Stimulated activated CD4-positive, alpha-beta T cell treated with anti-CD3 and anti-CD28 coated beads, Interleukin-4, amount 100 ng/mL, for 4 hours (primary cell): ENCODE data around the gene CDH23.

Experiments
- DNase-seq, 2 experiments: peaks; one replicate each; pipeline ENCODE4 v3.0.0-alpha.2; 2020

Gene CDH23

DNA sequence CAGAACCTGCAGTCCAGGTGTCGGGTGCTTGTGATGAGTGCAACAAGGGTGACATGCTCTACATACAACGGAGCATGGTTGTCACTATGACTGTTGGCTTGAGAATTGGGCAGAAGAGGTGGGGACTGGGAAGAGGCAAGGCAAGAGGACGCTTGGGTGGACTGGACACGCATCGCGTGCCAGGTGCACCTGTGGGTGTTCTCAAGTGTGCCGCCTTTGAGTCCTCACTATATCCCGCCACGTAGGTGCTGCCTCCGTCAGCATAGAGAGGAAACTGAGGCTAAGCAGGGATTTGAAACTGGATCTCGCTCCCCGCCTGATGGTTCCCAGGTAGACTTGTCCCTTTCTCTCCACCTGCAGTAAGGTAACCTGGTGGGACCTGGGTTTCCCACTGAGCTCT is 27.2 kb downstream of the CDH23 start:
- DNase-seq, result no peak

GRCh38 chr10:71424496-71425194 is 27.9 kb downstream of the CDH23 start:
- no peak for DNase-seq

GRCh38 chr10:71426058-71426605 is 29.4 kb downstream of the CDH23 start:
- DNase-seq, result no peak

- no peak for DNase-seq
These were observed 30.5 kb downstream of the CDH23 start for GRCh38 chr10:71427246-71427645.

- DNase-seq, result no peak
These were observed 32.6 kb downstream of the CDH23 start for GRCh38 chr10:71429304-71429703.

GRCh38 chr10:71429929-71430328 is 33.2 kb downstream of the CDH23 start:
- DNase-seq, result no peak

DNA sequence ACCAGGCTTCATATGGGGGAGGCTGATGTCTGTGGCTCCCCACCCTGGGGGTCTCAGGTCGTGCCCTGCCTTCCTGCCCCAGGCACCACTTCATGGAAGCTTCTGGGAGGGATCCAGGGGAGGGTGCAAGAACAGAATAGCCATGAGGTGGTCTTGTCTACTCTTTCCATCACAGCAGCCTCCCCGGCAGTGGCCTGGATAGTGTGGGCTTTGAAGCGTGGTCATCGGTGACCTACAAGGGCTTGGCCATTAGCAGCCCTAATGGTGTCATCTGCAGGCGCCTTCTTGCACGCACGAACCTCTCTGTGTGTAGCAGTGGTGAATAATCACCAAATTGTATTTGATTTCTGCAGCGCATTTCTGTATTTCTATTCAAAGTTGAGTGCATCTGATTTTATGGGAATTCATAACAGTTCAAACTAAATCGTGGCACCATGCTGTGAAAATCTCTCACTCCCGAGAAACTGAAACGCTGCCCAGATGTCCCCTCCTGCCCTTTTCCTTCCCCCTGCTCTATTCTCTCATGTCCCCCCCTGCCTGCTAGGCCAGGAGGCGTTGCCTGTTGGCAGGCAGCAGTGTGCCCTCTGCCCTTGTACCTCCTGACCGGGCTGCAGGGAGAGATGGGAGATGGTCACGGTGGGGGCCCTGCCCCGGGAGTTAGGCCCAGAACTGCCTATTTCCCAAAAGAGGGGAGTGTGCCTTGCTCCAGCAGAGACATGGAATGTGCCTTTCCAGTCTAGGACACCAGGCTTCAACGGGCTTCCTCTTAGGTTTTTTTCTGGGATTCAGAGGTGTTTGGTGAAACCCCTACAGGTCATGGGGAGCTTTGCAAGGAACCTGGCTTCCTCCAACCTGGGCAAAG is 34.8 kb downstream of the CDH23 start:
- no peak for DNase-seq

GRCh38 chr10:71432101-71432905 is 35.6 kb downstream of the CDH23 start:
- no peak for DNase-seq

DNA sequence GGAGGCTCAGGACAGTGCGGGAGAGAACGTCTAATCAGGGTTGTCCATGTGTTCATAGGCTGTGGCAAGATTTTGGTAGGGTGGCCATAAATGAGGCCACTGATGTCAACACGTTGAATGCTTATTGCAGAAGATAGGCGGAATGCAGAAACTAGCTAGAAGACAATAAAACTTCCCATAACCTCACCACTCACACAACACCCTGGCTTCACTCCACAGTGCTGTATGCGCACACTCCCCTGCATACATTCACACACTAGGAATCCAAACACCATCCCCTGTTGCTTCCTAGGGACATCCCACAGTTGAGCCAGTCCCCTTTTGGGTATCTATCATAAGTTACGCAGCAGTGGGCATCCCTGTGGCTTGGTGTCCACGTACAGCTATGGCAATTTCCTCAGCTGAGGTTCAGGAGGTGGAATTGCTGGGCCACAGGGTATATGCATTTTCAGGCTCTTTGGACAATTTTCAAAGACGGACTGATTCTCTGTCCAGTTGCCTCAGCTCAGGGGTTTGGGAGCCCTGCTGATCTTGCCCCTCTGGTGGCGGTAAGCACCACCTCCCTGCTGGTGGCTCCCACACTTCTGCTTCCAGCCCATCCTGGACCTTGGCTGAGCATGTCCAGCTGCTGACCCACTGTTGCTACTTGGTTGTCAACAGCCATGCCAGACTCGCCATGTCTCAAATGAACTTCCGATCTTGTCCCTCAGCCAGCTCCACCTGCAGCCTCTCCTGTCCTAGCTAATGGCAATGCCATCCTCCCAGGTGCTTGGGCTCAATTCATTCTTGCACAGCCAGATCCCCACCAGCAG is 36.4 kb downstream of the CDH23 start:
- no peak for DNase-seq

- DNase-seq, result no peak
These were observed 37.3 kb downstream of the CDH23 start for GRCh38 chr10:71433768-71434744.

- no peak for DNase-seq
These were observed 38.2 kb downstream of the CDH23 start for GRCh38 chr10:71434760-71435394.

GRCh38 chr10:71435571-71436267 is 39.0 kb downstream of the CDH23 start:
- no peak for DNase-seq

GRCh38 chr10:71436268-71437125 is 39.8 kb downstream of the CDH23 start:
- no peak for DNase-seq

DNA sequence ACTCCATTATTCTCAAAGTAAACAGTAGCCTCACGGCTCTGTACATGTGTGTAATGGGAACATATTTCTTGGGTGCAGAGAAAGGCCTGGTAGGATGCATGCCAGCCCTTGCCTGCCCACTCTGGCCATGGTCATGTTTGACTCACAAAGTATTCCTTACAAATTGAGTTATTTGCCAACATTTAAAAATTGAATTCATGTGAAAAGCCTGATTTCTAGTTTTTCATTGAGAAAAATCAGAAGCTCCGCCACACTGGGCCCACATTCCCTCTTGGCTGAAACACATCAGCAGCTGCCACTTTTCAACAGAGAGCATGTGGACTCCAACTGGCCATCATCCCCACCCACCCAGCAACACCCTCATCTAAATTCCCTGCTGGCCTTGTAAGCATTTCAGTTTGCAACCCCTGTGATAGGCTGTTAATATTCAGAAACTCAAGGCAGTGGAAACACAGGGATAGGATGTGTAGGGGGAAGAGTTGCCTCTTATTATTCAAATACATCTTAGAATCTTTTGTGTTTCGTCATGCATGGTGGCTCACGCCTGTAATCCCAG is 40.9 kb downstream of the CDH23 start:
- no peak for DNase-seq

- DNase-seq, result no peak
These were observed 42.0 kb downstream of the CDH23 start for GRCh38 chr10:71438761-71439160.

DNA sequence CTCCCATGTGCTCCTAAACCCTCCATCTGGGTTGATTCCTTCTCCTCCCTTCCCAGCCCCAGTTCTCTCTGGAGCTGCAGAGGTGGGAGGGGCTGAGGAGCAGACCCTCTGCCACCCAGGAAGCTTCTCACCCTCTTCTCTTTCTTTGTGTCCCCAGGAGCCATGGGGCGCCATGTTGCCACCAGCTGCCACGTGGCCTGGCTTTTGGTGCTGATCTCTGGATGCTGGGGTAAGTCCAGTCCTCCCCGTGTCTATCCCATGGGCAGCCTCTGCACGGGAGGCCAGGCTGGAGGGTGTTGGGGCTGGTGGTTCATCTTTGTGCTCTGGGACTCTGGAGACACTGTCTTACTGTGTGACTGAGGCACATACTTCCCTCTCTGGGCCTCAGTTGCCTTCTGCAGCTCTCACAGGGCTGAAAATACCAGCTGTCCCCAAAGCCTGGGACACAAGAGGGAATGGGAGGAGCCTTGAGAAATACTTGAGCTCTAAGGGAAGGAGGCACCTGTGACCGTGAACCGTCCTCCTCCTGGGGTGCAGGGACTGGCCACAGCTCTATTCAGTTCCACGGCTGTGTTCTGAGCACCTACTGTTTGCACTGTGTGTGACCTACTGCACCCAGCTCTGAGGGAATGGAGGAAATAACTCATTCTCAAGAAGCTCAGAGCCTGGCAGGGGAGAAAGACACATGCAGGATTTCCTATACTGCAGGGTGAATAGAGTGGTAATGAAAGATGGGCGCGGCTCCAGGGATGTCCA is 43.1 kb downstream of the CDH23 start:
- no peak for DNase-seq

DNA sequence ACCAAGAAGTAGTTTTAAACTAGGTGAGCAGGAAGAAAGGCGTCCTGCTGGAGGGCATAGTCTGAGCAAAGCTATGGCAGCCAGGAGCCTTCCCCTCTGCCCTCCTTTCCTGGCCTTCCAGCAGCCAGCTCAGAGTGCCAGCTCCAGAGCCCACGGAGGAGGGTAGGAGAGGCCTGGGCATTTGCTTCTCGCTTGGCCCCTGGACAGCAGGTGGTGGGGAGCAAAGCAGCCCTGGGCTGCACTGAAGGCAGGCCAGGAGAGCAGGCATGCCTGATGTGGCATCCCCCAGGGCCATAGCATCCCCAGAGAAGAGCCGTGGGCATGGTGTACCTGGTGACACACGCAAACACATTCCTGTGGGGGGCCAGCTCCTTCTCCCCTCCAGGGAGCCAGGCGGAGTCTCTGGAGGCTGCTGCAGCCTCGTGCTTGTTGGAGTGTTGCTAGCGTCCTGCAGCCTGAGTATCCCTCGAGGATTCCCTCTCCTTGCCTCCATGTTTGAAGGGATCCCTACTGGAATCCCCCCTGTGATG is 43.9 kb downstream of the CDH23 start:
- DNase-seq, result no peak
